ENCODE results near the gene STXBP6.
"Not testable (repeated sequence)": the region's sequence is repeated elsewhere in the genome, so short reads cannot be mapped to it uniquely, and the experiment has no call there.

STXBP6 gene

GRCh38 chr14:24774187-24774915 is 275.6 kb downstream of the STXBP6 start:
- in situ Hi-C loops (cut with MboI; ENCODE audit: low sequenced_read_pairs) = no loop called here

GRCh38 chr14:24773564-24773963 is 276.4 kb downstream of the STXBP6 start:
- in situ Hi-C loops (cut with MboI; ENCODE audit: low sequenced_read_pairs) = not testable (repeated sequence)

GRCh38 chr14:24766434-24766833 is 283.5 kb downstream of the STXBP6 start:
- in situ Hi-C loops (cut with MboI; ENCODE audit: low sequenced_read_pairs) = no loop called here

- in situ Hi-C loops (cut with MboI; ENCODE audit: low sequenced_read_pairs) = no loop called here
Measured at GRCh38 chr14:24761141-24761540, 288.8 kb downstream of the STXBP6 start.
